IMR-90 (cell line): ENCODE data around the gene BUB1. TPM values are rescaled to one million over a fixed set of nuclear protein-coding genes. Genes with fewer than 3 reads are reported as not detected.

Source experiments
- ATAC-seq: fragments of 200-7000 bp; cut with Tn5 transposase; 2 replicates; pipeline ENCODE4 v1.9.1; 2020; ENCODE audit warnings: low read depth, mild to moderate bottlenecking, moderate library complexity
- BruUV-seq: library from RNA; stranded (reverse); fragments of 400-500 nt; replicated peaks from 2 replicates; lab custom pipeline; 2021; lab: Mats Ljungman, UMichigan
- CTCF ChIA-PET: fragments of 300-600 bp; formaldehyde crosslinking; extraction: SDS; loops from one replicate; lab custom pipeline; 2021; ENCODE audit warnings: antibody characterized with exemption; lab: Yijun Ruan, JAX
- POLR2A ChIA-PET: fragments of 300-600 bp; sonication (Branson Sonifier 250); formaldehyde crosslinking; loops from one replicate; lab custom pipeline; 2022; ENCODE audit warnings: antibody characterized with exemption; ENCODE audit not compliant: unreplicated experiment; lab: Charles Lee
- DNase-seq: peaks from one replicate; pipeline ENCODE4 v3.0.0; 2013
- H2AFZ ChIP-seq: replicated peaks from 2 replicates; pipeline ENCODE3; 2013; ENCODE audit warnings: low read length, mild to moderate bottlenecking; ENCODE audit not compliant: poor library complexity
- H2AK5ac ChIP-seq: 2 replicates; pipeline ENCODE4 v1.6.1; 2013; ENCODE audit warnings: low read depth, low read length, inconsistent platforms
- H2AK9ac ChIP-seq: replicated peaks from 2 replicates; pipeline ENCODE3; 2013; ENCODE audit warnings: mild to moderate bottlenecking, low read depth, low read length, moderate library complexity; ENCODE audit not compliant: poor library complexity
- H2BK120ac ChIP-seq: 2 replicates; pipeline ENCODE4 v1.6.1; 2013; ENCODE audit warnings: low read depth, low read length, inconsistent platforms
- H2BK15ac ChIP-seq: 3 replicates; pipeline ENCODE4 v1.6.1; 2013; ENCODE audit warnings: low read depth, low read length, inconsistent platforms
- H2BK20ac ChIP-seq: 2 replicates; pipeline ENCODE4 v1.6.1; 2013; ENCODE audit warnings: low read depth, mild to moderate bottlenecking, inconsistent platforms, low read length, moderate library complexity
- H2BK5ac ChIP-seq: 2 replicates; pipeline ENCODE4 v1.6.1; 2013; ENCODE audit warnings: mild to moderate bottlenecking, low read depth, low read length, inconsistent platforms; ENCODE audit not compliant: poor library complexity, severe bottlenecking
- H3K14ac ChIP-seq: replicated peaks from 2 replicates; pipeline ENCODE4 v1.6.1; 2013; ENCODE audit warnings: low read depth, low read length, inconsistent platforms
- H3K18ac ChIP-seq: 2 replicates; pipeline ENCODE4 v1.6.1; 2013; ENCODE audit warnings: low read depth, low read length, control low read depth
- H3K23ac ChIP-seq: 2 replicates; pipeline ENCODE4 v1.6.1; 2013; ENCODE audit warnings: low read depth, low read length, inconsistent platforms
- H3K27ac ChIP-seq: 2 replicates; pipeline ENCODE4 v1.5.1; 2013; ENCODE audit warnings: mild to moderate bottlenecking, control low read depth, low read length; ENCODE audit not compliant: insufficient read depth
- H3K27me3 ChIP-seq: 2 replicates; pipeline ENCODE4 v1.6.1; 2013; ENCODE audit warnings: low read length; ENCODE audit not compliant: control insufficient read depth, insufficient read depth
- H3K36me3 ChIP-seq: 2 replicates; pipeline ENCODE4 v1.6.1; 2013; ENCODE audit warnings: low read length, mixed read lengths; ENCODE audit not compliant: control insufficient read depth, insufficient read depth
- H3K4ac ChIP-seq: 2 replicates; pipeline ENCODE4 v1.6.1; 2013; ENCODE audit warnings: low read depth, low read length, inconsistent platforms
- H3K4me1 ChIP-seq: 2 replicates; pipeline ENCODE4 v1.6.1; 2013; ENCODE audit warnings: low read length, mixed read lengths; ENCODE audit not compliant: control insufficient read depth, insufficient read depth
- H3K4me2 ChIP-seq: 2 replicates; pipeline ENCODE4 v1.6.1; 2013; ENCODE audit warnings: low read depth, mild to moderate bottlenecking, control low read depth, low read length, moderate library complexity
- H3K4me3 ChIP-seq: 2 replicates; pipeline ENCODE4 v1.5.1; 2013; ENCODE audit warnings: low read depth, mild to moderate bottlenecking, control low read depth, low read length, moderate library complexity; ENCODE audit not compliant: insufficient read depth
- H3K56ac ChIP-seq: 2 replicates; pipeline ENCODE4 v1.6.1; 2013; ENCODE audit warnings: low read length, inconsistent platforms; ENCODE audit not compliant: insufficient read depth; ENCODE audit errors: extremely low read depth
- H3K79me1 ChIP-seq, 2 experiments: 2 replicates each; pipeline ENCODE4 v1.6.1; 2013; ENCODE audit warnings: low read length in 2 of 2, inconsistent platforms in 1 of 2, low read depth in 1 of 2
- H3K9ac ChIP-seq: 2 replicates; pipeline ENCODE4 v1.6.1; 2013; ENCODE audit warnings: low read depth, low read length, control low read depth
- H3K9me1 ChIP-seq: 2 replicates; pipeline ENCODE4 v1.6.1; 2013; ENCODE audit warnings: low read length, inconsistent platforms; ENCODE audit not compliant: insufficient read depth
- H3K9me3 ChIP-seq: 2 replicates; pipeline ENCODE4 v1.6.1; 2013; ENCODE audit warnings: low read length; ENCODE audit not compliant: control insufficient read depth, insufficient read depth
- H4K20me1 ChIP-seq: 2 replicates; pipeline ENCODE4 v1.6.1; 2013; ENCODE audit warnings: low read length, inconsistent platforms; ENCODE audit not compliant: insufficient read depth
- H4K5ac ChIP-seq: 2 replicates; pipeline ENCODE4 v1.6.1; 2013; ENCODE audit warnings: mild to moderate bottlenecking, low read depth, low read length, control low read depth
- H4K8ac ChIP-seq, 2 experiments: 2 replicates each; pipeline ENCODE4 v1.6.1; 2013; ENCODE audit warnings: low read depth in 2 of 2, low read length in 2 of 2, control low read depth in 1 of 2, inconsistent platforms in 1 of 2
- H4K91ac ChIP-seq: 2 replicates; pipeline ENCODE4 v1.6.1; 2013; ENCODE audit warnings: low read depth, low read length, inconsistent platforms; ENCODE audit not compliant: insufficient read depth
- CTCF ChIP-seq: conservative IDR thresholded peaks from 2 replicates; pipeline ENCODE4 v1.5.1; 2012; ENCODE audit warnings: mild to moderate bottlenecking, low read depth, low read length, improper control_type of control experiment
- ELK1 ChIP-seq: fragments of 150-350 bp; IDR thresholded peaks from 2 replicates; pipeline ENCODE4 v1.6.1; 2016; ENCODE audit warnings: low read depth, mild to moderate bottlenecking, low read length, moderate library complexity, borderline replicate concordance
- MAZ ChIP-seq: IDR thresholded peaks from 2 replicates; pipeline ENCODE4 v1.6.1; 2012; ENCODE audit warnings: low read depth, mild to moderate bottlenecking, low read length, improper control_type of control experiment, moderate library complexity, borderline replicate concordance
- POLR2A ChIP-seq: IDR thresholded peaks from 2 replicates; pipeline ENCODE4 v1.6.1; 2012; ENCODE audit warnings: mild to moderate bottlenecking, low read depth, low read length
- RAD21 ChIP-seq: IDR thresholded peaks from 2 replicates; pipeline ENCODE4 v1.6.1; 2012; ENCODE audit warnings: low read length, improper control_type of control experiment
- RFX5 ChIP-seq: IDR thresholded peaks from 2 replicates; pipeline ENCODE4 v1.8.0; 2012; ENCODE audit warnings: low read depth, mild to moderate bottlenecking, low read length, moderate library complexity
- WGBS, 2 experiments: methylation state at CpG; one replicate each; pipeline versions ENCODE4 v1.1.5 to v1.1.7; 2013; ENCODE audit warnings: missing lambda C conversion rate in 2 of 2; ENCODE audit not compliant: insufficient read length in 1 of 2; ENCODE audit errors: extremely low coverage in 2 of 2; 5-methylcytosine and 5-hydroxymethylcytosine counted together
- dilution Hi-C: fragments of 300-500 bp; cut with HindIII; formaldehyde crosslinking; loops from one replicate; pipeline ENCODE4 v1.14.3; 2018; ENCODE audit warnings: low sequenced_read_pairs; ENCODE audit not compliant: unreplicated experiment
- in situ Hi-C: fragments of 300-500 bp; cut with MboI; formaldehyde crosslinking; loops from 3 replicates; pipeline ENCODE4 v1.14.3; 2019; ENCODE audit warnings: low sequenced_read_pairs, inconsistent platforms, mixed read lengths
- intact Hi-C: fragments of 100-400 bp; cut with micrococcal nuclease; formaldehyde crosslinking; loops from 2 replicates; pipeline ENCODE4 v1.10.0; 2022
- polyA plus RNA-seq, 3 experiments: library from polyadenylated mRNA; depleted of rRNA; stranded (reverse); fragments of >200 nt; gene quantifications; 2 replicates each; pipeline ENCODE4 v1.2.3, GENCODE V29; 2012; ENCODE audit warnings: low replicate concordance in 1 of 3
- total RNA-seq: library from RNA; depleted of rRNA; stranded (reverse); fragments of >200 nt; gene quantifications from 2 replicates; pipeline ENCODE4 v1.2.3, GENCODE V29; 2012

The BUB1 gene
- total and polyA plus RNA-seq, 2 of the 4 experiments (the other 2 are of a cell fraction): 19.6 to 43.4 TPM

GRCh38 chr2:110718990-110719389 is 41.1 kb upstream of the BUB1 start:
- no TSS peak for BruUV-seq
- no peak overlapping the region for H2BK5ac ChIP-seq
- H3K9me1 ChIP-seq: no peaks in the 10 kb centered on the region
- H2AK9ac ChIP-seq: no peak overlapping the region
- no peak overlapping the region for H3K9ac ChIP-seq
- ChIA-PET CTCF (interaction anchor here (0.6 kb wide), 1 partner anchor 984 kb away, joined by 6 read pairs; no protein-coding TSS in a partner anchor), POLR2A (no interaction called here)
- no peaks in the 10 kb centered on the region for H3K36me3 ChIP-seq
- dilution Hi-C loops (no loop called here), intact Hi-C loops (no loop called here), in situ Hi-C loops (no loop called here)
- H3K23ac ChIP-seq: no peak overlapping the region
- H4K91ac ChIP-seq: no peak overlapping the region
- no peak overlapping the region for H3K4me3 ChIP-seq
- no peak overlapping the region for H2BK15ac ChIP-seq
- H3K4me1 ChIP-seq: no peaks in the 10 kb centered on the region
- H3K56ac ChIP-seq: no peak overlapping the region
- H3K27me3 ChIP-seq: peaks cover 26% of the 10 kb centered on the region
- no peaks in the 10 kb centered on the region for H3K9me3 ChIP-seq
- H2BK120ac ChIP-seq: no peak overlapping the region
- TF ChIP-seq CTCF (no peak), MAZ (no peak), POLR2A (no peak), ELK1 (no peak), RFX5 (no peak), RAD21 (no peak)
- no peak overlapping the region for H3K4ac ChIP-seq
- H4K8ac ChIP-seq: no peak overlapping the region
- H3K79me1 ChIP-seq: no peaks in the 10 kb centered on the region
- no peak overlapping the region for H2AFZ ChIP-seq
- H2AK5ac ChIP-seq: no peak overlapping the region
- no peak for ATAC-seq
- no CpG with 5 or more reads among the region's 2 CpGs for WGBS, 2 experiments
- no peak overlapping the region for H3K4me2 ChIP-seq
- H3K14ac ChIP-seq: no peak overlapping the region
- no peak overlapping the region for H3K18ac ChIP-seq
- no peak overlapping the region for H4K5ac ChIP-seq
- no peak for DNase-seq
- H3K27ac ChIP-seq: no peak overlapping the region
- no peaks in the 10 kb centered on the region for H4K20me1 ChIP-seq
- no peak overlapping the region for H2BK20ac ChIP-seq
